GM12873 (cell line): ENCODE measurements around the gene LDLRAD4.

Experiments used
- CTCF ChIP-seq: IDR thresholded peaks from 2 replicates; pipeline ENCODE4 v1.5.1; 2012; ENCODE audit warnings: low read depth, mild to moderate bottlenecking, moderate library complexity, low read length, control low read depth; ENCODE audit not compliant: insufficient read depth; ENCODE audit errors: missing control alignments

The LDLRAD4 gene

GRCh38 chr18:13359210-13359609 is 140.7 kb downstream of the LDLRAD4 start:
- no peak for TF ChIP-seq CTCF

- TF ChIP-seq CTCF: no peak
Measured at GRCh38 chr18:13361431-13361830, 142.9 kb downstream of the LDLRAD4 start.

- no peak for TF ChIP-seq CTCF
Measured at GRCh38 chr18:13362051-13362450, 143.5 kb downstream of the LDLRAD4 start.

- no peak for TF ChIP-seq CTCF
Measured at GRCh38 chr18:13362607-13363006, 144.0 kb downstream of the LDLRAD4 start.

GRCh38 chr18:13363359-13363758 is 144.8 kb downstream of the LDLRAD4 start:
- no peak for TF ChIP-seq CTCF

- TF ChIP-seq CTCF: no peak
Measured at GRCh38 chr18:13364721-13365205, 146.2 kb downstream of the LDLRAD4 start.

GRCh38 chr18:13366131-13366530 is 147.6 kb downstream of the LDLRAD4 start:
- no peak for TF ChIP-seq CTCF

- TF ChIP-seq CTCF: no peak
Measured at GRCh38 chr18:13366541-13366940, 148.0 kb downstream of the LDLRAD4 start.
